HG02678 (cell line): ENCODE results near the gene CD79B.
"Not testable (repeated sequence)": the region's sequence is repeated elsewhere in the genome, so short reads cannot be mapped to it uniquely, and the experiment has no call there.

Experiments used
- ATAC-seq: cut with Tn5 transposase; IDR thresholded peaks from one replicate; pipeline ENCODE4 v1.9.1; 2021; ENCODE audit warnings: mild to moderate bottlenecking, moderate library complexity; ENCODE audit not compliant: unreplicated experiment

CD79B gene

DNA sequence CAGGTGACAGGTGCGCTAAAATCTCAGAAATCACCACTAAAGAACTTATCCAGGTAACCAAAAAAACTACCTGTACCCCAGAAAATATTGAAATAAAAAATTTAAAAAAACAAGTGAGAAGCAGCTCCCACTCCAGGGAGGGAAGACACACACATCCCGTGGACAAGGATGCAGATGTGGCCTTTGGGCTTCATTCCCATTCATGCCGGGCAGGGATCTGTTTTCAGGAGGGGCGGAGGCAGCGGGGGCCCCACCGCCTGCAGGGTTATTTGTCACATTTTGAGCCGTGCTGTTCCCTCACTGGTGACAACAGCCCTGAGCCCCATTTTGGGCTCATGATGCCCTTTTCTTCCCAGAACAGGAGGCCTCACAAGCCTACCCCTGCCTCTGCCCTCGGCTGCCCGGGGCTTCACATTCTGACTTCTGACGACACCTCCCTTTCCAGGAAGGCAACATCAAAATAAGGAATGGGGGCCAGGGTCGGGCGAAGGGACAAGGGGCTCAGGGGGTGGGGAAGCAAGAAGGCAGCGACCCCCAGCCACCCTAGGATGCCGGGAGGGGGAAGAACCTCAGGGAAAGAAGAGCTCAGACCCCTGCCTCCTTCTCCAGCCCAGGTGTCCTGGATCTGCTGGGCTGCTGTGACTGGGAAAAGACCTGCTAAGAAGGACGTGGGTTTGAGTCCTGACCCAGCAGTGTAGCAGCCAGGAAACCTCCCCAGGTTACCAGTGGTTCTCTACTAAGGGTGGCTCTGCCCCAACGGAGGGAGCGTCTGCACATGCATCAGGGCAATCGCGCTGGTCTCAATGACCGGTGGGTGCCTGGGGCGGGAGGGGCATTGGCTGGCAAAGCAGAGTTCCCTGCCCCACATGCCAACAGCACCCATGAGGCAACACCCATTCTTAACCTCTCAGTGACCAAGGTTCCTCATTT is 2.3 kb upstream of the CD79B start:
- no peak for ATAC-seq

DNA sequence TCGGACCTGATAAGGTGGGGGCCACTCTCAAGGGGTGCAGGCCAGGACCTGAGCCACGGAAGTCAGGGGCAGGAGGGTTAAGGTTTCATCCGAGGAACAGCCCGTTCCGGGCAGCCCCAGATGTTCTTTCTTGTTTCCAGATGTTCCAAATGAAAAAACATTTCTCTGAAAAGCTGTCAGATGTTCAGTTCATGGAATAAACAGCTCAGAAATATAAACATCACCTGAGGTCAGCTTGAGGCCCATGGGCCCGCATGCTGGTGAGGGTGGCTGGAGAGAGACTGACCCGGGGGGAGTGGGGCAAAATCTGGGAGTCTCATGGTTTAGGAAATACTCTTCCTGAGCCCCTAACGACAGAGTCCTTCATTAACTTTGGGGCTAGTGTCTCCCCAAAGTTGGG is 1.5 kb upstream of the CD79B start:
- no peak for ATAC-seq

DNA sequence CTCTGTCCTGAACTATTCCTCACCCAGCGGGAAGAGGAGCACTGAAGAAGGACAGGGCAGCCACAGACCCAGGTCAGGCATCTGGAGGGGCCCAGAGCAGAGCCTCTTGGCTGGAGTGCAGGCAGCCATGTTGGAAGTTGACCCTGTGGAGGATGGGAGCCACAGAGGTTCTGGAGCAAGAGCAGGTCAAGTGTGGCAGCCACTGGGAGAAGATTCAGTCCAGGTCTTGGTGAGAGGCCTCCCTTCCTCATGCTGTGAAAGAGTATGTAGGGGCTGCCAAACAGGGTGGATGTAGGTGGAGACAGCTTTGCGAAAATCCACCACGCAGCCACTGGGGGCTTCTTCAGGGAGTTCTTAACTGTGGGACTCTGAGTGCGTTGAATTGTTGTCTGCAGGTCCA is 590 bp upstream of the CD79B start:
- ATAC-seq, result no peak

GRCh38 chr17:63930951-63931575 is 1.1 kb downstream of the CD79B start:
- peak; percentile 37 for ATAC-seq

DNA sequence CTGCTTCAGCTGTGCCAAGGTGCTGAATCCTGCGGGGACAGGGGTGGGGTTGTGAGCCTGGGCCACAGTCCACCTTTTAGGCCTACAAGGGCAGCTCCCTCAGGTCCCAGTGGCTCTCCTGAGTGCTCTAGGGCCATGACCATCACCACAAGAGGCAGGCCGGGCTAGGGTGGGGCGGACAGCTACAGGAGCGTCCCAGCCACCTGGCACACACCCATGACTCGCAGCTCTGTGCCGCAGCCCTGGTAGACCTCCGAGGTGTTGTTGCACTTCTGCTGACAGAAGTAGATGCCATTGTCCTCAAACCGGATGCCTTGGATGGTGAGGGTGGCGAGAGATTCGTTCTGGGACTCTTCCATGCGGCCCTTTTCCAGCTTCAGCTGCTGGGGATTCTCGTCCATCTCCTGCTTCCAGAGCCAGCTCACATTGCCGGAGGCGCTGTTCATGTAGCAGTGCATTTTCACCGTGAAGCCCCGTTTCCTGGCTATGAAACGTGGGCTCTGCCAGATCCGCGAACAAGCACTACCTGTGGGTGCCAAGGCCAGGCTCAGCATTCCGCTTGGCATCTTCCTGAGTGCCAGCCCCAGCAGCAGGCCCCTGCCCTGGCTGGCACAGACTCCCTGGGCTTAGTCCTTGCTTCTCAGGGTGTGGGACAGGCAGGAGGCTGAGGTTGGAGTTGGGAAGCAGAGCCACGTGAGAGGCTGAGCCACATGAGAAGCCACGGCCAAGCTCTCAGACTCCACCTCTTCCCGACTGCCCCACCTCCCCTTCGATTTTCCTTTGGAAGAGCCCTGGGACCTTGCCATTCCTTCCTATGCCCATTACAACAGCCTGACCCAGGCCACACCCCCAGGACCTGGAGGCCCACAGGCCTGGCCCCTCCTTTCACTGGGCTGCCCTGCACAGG is 2.0 kb downstream of the CD79B start:
- ATAC-seq, result no peak

DNA sequence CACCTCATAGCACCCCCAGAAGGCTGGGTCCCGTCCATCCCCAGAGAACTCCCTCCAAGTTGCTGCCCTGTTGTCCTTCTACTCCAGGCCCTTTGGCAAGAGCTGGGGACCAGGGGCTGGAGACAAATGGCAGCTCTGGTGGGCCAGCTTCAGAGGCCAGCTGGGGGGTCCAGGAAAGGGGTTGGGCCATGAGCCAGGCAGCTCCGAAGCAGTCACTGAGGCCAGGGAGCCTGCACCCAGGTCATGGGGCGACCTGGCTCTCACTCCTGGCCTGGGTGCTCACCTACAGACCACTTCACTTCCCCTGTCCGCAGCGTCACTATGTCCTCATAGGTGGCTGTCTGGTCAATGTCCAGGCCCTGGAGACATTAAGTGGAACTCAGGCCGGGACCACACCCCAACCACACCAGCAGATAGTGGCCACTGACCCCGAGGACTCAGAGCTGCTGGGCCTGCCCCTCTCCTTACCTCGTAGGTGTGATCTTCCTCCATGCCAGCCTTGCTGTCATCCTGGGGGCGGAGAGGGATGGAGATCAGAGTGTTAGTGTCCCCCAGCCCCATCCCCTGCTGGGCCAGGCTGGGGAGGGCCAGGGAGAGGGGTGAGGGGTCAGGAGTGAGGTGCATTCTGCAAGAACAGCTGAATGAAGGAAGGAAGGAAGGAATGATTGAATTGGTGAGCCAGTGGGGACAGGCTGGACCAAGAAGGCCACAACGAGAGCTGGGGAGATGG is 3.0 kb downstream of the CD79B start:
- ATAC-seq, result no peak

- no peak for ATAC-seq
These were observed 3.9 kb downstream of the CD79B start for GRCh38 chr17:63928172-63928666.

DNA sequence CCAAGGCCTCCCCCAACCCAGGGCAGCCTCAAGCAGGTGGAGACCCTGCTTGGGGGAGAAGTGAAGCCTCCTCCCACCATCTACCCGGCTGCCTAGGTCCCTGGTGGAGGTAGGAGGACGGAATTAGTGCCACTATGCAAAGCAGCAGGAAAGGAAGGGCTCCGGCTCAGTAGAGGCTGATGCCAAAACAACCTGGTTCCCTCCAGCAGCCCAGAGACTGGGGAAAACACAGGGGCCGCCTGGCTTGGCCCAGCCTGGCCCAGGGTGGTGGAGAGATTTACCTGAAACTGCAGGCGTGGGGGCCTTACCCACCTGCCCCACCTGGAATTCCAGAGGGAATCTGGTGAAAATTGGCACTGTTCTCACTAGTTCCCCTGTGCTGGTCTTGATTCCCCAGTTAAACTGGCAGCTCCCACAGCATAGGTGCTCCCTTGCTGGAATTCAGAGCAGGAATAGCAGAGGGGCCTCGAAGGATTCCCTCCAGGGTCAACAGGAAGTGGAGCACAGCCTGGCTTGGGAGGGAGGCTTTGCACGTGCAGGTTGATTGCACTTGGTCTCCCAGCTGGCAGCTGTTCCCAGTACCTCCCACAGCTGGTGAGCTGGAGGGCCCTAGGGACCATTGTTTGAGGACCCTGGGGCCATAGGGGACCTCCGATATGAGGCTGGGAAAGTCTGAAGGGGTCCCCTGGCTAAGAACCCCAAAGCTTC is 4.5 kb downstream of the CD79B start:
- no peak for ATAC-seq

- no peak for ATAC-seq
These were observed 6.0 kb downstream of the CD79B start for GRCh38 chr17:63926164-63926563.

GRCh38 chr17:63925615-63926014 is 6.5 kb downstream of the CD79B start:
- ATAC-seq, result no peak

- ATAC-seq, result peak; percentile 49
These were observed 9.7 kb downstream of the CD79B start for GRCh38 chr17:63922402-63922801.

GRCh38 chr17:63920779-63921178 is 11.4 kb downstream of the CD79B start:
- ATAC-seq, result not testable (repeated sequence)

- ATAC-seq, result not testable (repeated sequence)
These were observed 12.1 kb downstream of the CD79B start for GRCh38 chr17:63920050-63920449.

- peak; percentile 61 for ATAC-seq
These were observed 12.8 kb downstream of the CD79B start for GRCh38 chr17:63919311-63919723.

DNA sequence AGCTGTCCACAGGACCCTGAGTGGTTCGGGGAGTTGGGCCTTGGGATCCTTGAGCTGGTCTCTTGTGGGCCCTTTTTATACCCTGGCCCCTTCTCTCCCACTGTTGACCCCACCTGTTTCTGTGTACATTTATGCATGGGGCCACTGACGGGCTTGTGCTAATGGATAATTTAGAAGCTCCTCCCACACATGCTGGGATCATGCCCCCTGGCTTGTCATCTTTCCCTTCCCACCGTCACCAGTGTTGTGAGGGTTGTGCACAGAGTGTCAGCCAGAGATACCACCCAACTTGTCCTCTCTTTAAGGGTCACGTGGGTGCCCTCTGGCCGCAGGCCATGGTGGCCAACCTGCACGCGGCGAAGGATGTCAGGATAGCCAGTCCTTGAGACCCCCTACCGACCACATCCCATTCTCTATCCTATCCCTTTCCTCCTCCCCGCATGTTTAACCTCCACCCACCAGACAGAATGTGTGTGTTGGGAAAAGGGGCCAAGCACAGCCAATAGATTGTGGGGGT is 13.3 kb downstream of the CD79B start, which contains the start of gene GH1:
Gene GH1, minus strand, starts transcription at position 51 of the 517 bp plus-strand sequence. CDS start 63 bp downstream, outside the sequence.
- not testable (repeated sequence) for ATAC-seq

DNA sequence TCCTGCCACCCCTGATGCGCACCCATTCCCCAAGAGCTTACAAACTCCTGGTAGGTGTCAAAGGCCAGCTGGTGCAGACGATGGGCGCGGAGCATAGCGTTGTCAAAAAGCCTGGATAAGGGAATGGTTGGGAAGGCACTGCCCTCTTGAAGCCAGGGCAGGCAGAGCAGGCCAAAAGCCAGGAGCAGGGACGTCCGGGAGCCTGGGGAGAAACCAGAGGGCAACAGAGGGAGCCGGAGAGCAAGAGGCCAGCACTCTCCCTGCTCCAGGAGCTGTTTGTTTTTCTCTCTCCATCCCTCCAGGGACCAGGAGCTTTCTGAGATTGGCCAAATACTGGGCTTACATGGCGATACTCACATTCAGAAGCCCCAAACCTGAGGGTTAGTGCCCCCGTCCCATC is 13.8 kb downstream of the CD79B start:
- ATAC-seq, result no peak

DNA sequence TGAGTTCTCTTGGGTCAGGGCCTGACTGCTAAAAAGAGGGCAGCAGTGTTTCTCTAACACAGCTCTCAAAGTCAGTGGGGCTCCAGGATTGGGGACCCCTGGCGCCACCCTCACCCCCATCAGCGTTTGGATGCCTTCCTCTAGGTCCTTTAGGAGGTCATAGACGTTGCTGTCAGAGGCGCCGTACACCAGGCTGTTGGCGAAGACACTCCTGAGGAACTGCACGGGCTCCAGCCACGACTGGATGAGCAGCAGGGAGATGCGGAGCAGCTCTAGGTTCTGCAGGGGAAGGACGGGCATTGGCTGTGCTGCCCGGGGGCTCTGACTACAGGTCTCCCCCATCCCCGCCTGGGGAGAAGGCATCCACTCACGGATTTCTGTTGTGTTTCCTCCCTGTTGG is 14.5 kb downstream of the CD79B start:
- ATAC-seq, result no peak

DNA sequence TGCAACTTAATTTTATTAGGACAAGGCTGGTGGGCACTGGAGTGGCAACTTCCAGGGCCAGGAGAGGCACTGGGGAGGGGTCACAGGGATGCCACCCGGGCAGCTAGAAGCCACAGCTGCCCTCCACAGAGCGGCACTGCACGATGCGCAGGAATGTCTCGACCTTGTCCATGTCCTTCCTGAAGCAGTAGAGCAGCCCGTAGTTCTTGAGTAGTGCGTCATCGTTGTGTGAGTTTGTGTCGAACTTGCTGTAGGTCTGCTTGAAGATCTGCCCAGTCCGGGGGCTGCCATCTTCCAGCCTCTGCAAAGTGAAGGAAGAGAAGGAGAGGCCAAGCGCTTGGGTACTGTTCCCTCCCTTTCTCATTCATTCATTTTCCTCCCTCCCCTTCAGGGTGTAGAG is 14.9 kb downstream of the CD79B start:
- ATAC-seq, result not testable (repeated sequence)

DNA sequence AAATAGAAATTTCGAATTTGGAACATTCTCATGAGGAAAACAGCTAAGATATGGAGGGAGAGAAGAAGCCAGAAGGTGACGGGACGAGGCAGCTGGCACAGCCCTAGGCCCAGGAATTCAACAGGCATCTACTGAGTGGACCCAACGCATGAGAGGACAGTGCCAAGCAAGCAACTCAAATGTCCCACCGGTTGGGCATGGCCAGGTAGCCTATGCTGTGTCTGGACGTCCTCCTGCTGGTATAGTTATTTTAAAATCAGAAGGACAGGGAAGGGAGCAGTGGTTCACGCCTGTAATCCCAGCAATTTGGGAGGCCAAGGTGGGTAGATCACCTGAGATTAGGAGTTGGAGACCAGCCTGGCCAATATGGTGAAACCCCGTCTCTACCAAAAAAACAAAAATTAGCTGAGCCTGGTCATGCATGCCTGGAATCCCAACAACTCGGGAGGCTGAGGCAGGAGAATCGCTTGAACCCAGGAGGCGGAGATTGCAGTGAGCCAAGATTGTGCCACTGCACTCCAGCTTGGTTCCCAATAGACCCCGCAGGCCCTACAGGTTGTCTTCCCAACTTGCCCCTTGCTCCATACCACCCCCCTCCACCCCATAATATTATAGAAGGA is 15.5 kb downstream of the CD79B start:
- no peak for ATAC-seq
